A549 (cell line): ENCODE measurements around the gene ACAD8.

Experiments used
- BHLHE40 ChIP-seq: IDR thresholded peaks from 2 replicates; pipeline ENCODE4 v1.6.1; 2012; ENCODE audit warnings: low read depth, low read length, inconsistent platforms
- MAFK ChIP-seq: fragments of 450-650 bp; IDR thresholded peaks from 2 replicates; pipeline ENCODE4 v1.6.1; 2014; ENCODE audit not compliant: partially characterized antibody
- PHF8 ChIP-seq: fragments of 200-600 bp; sonication (generic); IDR thresholded peaks from 2 replicates; pipeline ENCODE4 v1.6.1; 2016; ENCODE audit warnings: low read depth, mild to moderate bottlenecking, antibody characterized with exemption, moderate library complexity, borderline replicate concordance
- POLR2A ChIP-seq: IDR thresholded peaks from 2 replicates; pipeline ENCODE4 v1.6.1; 2012; ENCODE audit warnings: mild to moderate bottlenecking, low read length
- RCOR1 ChIP-seq: fragments of 150-350 bp; IDR thresholded peaks from 2 replicates; pipeline ENCODE4 v1.6.1; 2014; ENCODE audit warnings: antibody characterized with exemption, low read length, low read depth
- RFX5 ChIP-seq: fragments of 450-650 bp; IDR thresholded peaks from 2 replicates; pipeline ENCODE4 v1.7.1; 2014; ENCODE audit warnings: antibody characterized with exemption, mild to moderate bottlenecking, moderate library complexity
- ZNF302 ChIP-seq: fragments of 250-450 bp; sonication (Bioruptor Pico); IDR thresholded peaks from 2 replicates; pipeline ENCODE4 v1.9.0; 2021; ENCODE audit warnings: inconsistent platforms, mild to moderate bottlenecking, moderate library complexity
- TF ChIP-seq, protein P1 (sequence below): fragments of 200-600 bp; sonication (generic); IDR thresholded peaks from 2 replicates; pipeline ENCODE4 v1.6.1; 2016; ENCODE audit warnings: antibody characterized with exemption, mild to moderate bottlenecking, moderate library complexity
- TF ChIP-seq, protein P2 (sequence below): fragments of >200 bp; sonication (Bioruptor Twin); formaldehyde crosslinking; IDR thresholded peaks from 3 replicates; pipeline ENCODE4 v1.5.1; 2016
- TF ChIP-seq, protein P3 (sequence below): IDR thresholded peaks from 2 replicates; pipeline ENCODE4 v1.6.1; 2012; ENCODE audit warnings: low read depth, borderline replicate concordance

DNA sequence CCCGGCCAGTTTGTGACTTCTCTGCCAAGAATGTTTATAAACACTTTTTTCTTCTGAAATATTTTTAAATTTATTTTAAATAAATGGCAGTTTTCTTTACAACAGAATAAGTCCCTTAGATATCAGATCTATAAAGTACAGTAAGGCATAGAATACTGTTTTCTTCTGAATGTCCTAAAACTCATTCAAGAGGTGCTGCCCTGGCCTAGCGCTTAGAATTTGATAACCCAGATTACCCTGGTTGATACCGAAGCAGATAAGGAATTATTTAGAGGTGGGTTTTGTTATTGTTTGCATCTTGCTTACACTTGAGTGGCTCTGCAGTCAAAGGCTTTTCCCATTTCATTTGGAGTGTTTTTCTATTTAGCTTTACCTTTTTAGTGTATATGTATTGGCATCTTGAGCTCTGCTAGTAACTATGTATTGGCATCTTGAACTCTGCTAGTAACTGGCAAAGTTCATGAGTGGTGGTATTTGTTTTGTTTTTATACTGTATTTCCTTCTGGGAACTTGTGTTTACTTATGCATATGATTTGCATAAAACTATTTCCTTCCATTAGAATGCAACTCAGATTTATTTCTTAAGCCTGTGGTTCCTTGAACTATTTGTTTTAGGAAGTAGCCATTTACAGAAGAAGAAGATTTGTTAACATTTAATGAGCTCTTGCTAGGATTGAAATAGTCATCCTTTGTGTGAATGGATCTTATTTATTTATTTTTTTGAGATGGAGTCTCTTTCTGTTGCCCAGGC lies 1.2 kb downstream of the ACAD8 start:
- TF ChIP-seq, protein P1, sequence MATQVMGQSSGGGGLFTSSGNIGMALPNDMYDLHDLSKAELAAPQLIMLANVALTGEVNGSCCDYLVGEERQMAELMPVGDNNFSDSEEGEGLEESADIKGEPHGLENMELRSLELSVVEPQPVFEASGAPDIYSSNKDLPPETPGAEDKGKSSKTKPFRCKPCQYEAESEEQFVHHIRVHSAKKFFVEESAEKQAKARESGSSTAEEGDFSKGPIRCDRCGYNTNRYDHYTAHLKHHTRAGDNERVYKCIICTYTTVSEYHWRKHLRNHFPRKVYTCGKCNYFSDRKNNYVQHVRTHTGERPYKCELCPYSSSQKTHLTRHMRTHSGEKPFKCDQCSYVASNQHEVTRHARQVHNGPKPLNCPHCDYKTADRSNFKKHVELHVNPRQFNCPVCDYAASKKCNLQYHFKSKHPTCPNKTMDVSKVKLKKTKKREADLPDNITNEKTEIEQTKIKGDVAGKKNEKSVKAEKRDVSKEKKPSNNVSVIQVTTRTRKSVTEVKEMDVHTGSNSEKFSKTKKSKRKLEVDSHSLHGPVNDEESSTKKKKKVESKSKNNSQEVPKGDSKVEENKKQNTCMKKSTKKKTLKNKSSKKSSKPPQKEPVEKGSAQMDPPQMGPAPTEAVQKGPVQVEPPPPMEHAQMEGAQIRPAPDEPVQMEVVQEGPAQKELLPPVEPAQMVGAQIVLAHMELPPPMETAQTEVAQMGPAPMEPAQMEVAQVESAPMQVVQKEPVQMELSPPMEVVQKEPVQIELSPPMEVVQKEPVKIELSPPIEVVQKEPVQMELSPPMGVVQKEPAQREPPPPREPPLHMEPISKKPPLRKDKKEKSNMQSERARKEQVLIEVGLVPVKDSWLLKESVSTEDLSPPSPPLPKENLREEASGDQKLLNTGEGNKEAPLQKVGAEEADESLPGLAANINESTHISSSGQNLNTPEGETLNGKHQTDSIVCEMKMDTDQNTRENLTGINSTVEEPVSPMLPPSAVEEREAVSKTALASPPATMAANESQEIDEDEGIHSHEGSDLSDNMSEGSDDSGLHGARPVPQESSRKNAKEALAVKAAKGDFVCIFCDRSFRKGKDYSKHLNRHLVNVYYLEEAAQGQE, result no peak
- TF ChIP-seq, protein P2, sequence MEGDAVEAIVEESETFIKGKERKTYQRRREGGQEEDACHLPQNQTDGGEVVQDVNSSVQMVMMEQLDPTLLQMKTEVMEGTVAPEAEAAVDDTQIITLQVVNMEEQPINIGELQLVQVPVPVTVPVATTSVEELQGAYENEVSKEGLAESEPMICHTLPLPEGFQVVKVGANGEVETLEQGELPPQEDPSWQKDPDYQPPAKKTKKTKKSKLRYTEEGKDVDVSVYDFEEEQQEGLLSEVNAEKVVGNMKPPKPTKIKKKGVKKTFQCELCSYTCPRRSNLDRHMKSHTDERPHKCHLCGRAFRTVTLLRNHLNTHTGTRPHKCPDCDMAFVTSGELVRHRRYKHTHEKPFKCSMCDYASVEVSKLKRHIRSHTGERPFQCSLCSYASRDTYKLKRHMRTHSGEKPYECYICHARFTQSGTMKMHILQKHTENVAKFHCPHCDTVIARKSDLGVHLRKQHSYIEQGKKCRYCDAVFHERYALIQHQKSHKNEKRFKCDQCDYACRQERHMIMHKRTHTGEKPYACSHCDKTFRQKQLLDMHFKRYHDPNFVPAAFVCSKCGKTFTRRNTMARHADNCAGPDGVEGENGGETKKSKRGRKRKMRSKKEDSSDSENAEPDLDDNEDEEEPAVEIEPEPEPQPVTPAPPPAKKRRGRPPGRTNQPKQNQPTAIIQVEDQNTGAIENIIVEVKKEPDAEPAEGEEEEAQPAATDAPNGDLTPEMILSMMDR, result no peak
- TF ChIP-seq RCOR1 (no peak), PHF8 (no peak), POLR2A (no peak), RFX5 (no peak), ZNF302 (CRISPR knock-in tag) (no peak), MAFK (no peak), BHLHE40 (no peak)
- TF ChIP-seq, protein P3, sequence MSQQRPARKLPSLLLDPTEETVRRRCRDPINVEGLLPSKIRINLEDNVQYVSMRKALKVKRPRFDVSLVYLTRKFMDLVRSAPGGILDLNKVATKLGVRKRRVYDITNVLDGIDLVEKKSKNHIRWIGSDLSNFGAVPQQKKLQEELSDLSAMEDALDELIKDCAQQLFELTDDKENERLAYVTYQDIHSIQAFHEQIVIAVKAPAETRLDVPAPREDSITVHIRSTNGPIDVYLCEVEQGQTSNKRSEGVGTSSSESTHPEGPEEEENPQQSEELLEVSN, result no peak
